ENCODE data around the gene APBB1. TPM values are rescaled to one million over a fixed set of nuclear protein-coding genes. Genes with fewer than 3 reads are reported as not detected.

The APBB1 gene
- total RNA-seq, 4 donors from 2014 or later, result 19.8 to 39.9 (median 33.3) TPM

- no peak for DNase-seq (ENCODE audit: low spot score)
- TF ChIP-seq CTCF (IDR thresholded peaks at IDR 0.05), result no peak
Measured at GRCh38 chr11:6402561-6402981, 16.3 kb downstream of the APBB1 start.

GRCh38 chr11:6402061-6402470 lies 16.8 kb downstream of the APBB1 start:
- DNase-seq (ENCODE audit: low spot score) (no peak), ATAC-seq (ENCODE audit: low FRiP score) (no peak)
- TF ChIP-seq CTCF (IDR thresholded peaks at IDR 0.05), result no peak

More at GRCh38 chr11:6402561-6402981, 16.3 kb downstream of the APBB1 start:
- ATAC-seq (ENCODE audit: low FRiP score), result no peak

- DNase-seq (ENCODE audit: low spot score) (no peak), ATAC-seq (ENCODE audit: low FRiP score) (no peak)
- TF ChIP-seq CTCF (IDR thresholded peaks at IDR 0.05), result no peak
Measured at GRCh38 chr11:6401464-6401863, 17.4 kb downstream of the APBB1 start.

GRCh38 chr11:6400431-6401345 lies 18.2 kb downstream of the APBB1 start:
- TF ChIP-seq CTCF (IDR thresholded peaks at IDR 0.05), result no peak
- ATAC-seq (ENCODE audit: low FRiP score), result no peak

GRCh38 chr11:6397636-6398035 lies 21.3 kb downstream of the APBB1 start:
- DNase-seq (ENCODE audit: low spot score), result no peak
- no peak for TF ChIP-seq CTCF (IDR thresholded peaks at IDR 0.05)
- ATAC-seq (ENCODE audit: low FRiP score), result no peak

More at GRCh38 chr11:6400431-6401345, 18.2 kb downstream of the APBB1 start:
- DNase-seq (ENCODE audit: low spot score), result no peak

- no peak for ATAC-seq (ENCODE audit: low FRiP score)
- no peak for TF ChIP-seq CTCF (IDR thresholded peaks at IDR 0.05)
- no peak for DNase-seq (ENCODE audit: low spot score)
Measured at GRCh38 chr11:6397156-6397555, 21.7 kb downstream of the APBB1 start.

All from omental fat pad (tissue), 4 donors.